Endothelial cell of umbilical vein (primary cell): Measurements from ENCODE around the gene HAND2. TPM values are rescaled to one million over a fixed set of nuclear protein-coding genes. Genes with fewer than 3 reads are reported as not detected.
A peak's percentile ranks its signal among the peaks of the same experiment; 100 is the strongest.

Source experiments
- BruUV-seq: library from RNA; stranded (reverse); fragments of 400-500 nt; replicated peaks from 2 replicates; lab custom pipeline; 2021; lab: Mats Ljungman, UMichigan
- CTCF ChIA-PET: fragments of 300-600, 350-600 bp; sonication (Branson Sonifier 250); formaldehyde crosslinking; loops from one replicate; lab custom pipeline; 2021; ENCODE audit warnings: antibody characterized with exemption, inconsistent platforms; lab: Charles Lee
- POLR2A ChIA-PET: fragments of 300-600, 350-600 bp; sonication (Branson Sonifier 250); formaldehyde crosslinking; loops from one replicate; lab custom pipeline; 2021; ENCODE audit warnings: antibody characterized with exemption, inconsistent platforms; lab: Charles Lee
- DNase-seq: peaks from one replicate; pipeline ENCODE4 v3.0.0-alpha.2; 2011; ENCODE audit warnings: low read depth, low spot score
- FAIRE-seq: peaks from 2 replicates; lab custom pipeline; 2011; peaks lifted over from hg19 to GRCh38; lab: Jason Lieb, UNC
- H2AFZ ChIP-seq: 2 replicates; pipeline ENCODE4 v1.6.0; 2012; ENCODE audit warnings: low read depth, low read length, control low read depth, inconsistent platforms
- H3K27ac ChIP-seq: 2 replicates; pipeline ENCODE4 v1.5.1; 2011; ENCODE audit warnings: low read depth, mild to moderate bottlenecking, control low read depth, low read length, moderate library complexity; ENCODE audit not compliant: insufficient read depth
- H3K27me3 ChIP-seq, 2 experiments: 2 replicates each; pipeline versions ENCODE4 v1.6.0 to v1.6.1; 2011; ENCODE audit warnings: low read length in 2 of 2, mixed read lengths in 1 of 2; ENCODE audit not compliant: control insufficient read depth in 2 of 2, insufficient read depth in 2 of 2
- H3K36me3 ChIP-seq, 2 experiments: 2 replicates in 1 of 2; 3 replicates in 1 of 2; pipeline ENCODE4 v1.5.1; 2011; ENCODE audit warnings: low read length in 2 of 2, mild to moderate bottlenecking in 1 of 2, moderate library complexity in 1 of 2; ENCODE audit not compliant: control insufficient read depth in 2 of 2, insufficient read depth in 2 of 2; ENCODE audit errors: extremely low read depth in 1 of 2
- H3K4me1 ChIP-seq: 3 replicates; pipeline ENCODE4 v1.5.1; 2011; ENCODE audit warnings: mild to moderate bottlenecking, low read length; ENCODE audit not compliant: control insufficient read depth, insufficient read depth; ENCODE audit errors: extremely low read depth
- H3K4me2 ChIP-seq: 2 replicates; pipeline ENCODE4 v1.6.1; 2011; ENCODE audit warnings: low read length, control low read depth, mixed read lengths; ENCODE audit not compliant: insufficient read depth
- H3K4me3 ChIP-seq, 3 experiments: fragments of 200-600 bp in 1 of 3; sonication (generic), shearing (Covaris generic) in 1 of 3; replicated peaks in 1 of 3; 2 replicates each; pipeline ENCODE4 v1.5.1; 2011 to 2016; ENCODE audit warnings: control low read depth in 3 of 3, low read length in 3 of 3, mild to moderate bottlenecking in 2 of 3, inconsistent platforms in 1 of 3, low read depth in 1 of 3, moderate library complexity in 1 of 3; ENCODE audit not compliant: insufficient read depth in 1 of 3
- H3K79me2 ChIP-seq: 2 replicates; pipeline ENCODE4 v1.6.0; 2012; ENCODE audit warnings: low read length, inconsistent platforms; ENCODE audit not compliant: control insufficient read depth, insufficient read depth
- H3K9ac ChIP-seq: replicated peaks from 2 replicates; pipeline ENCODE3; 2011; ENCODE audit warnings: low read length, control low read depth; ENCODE audit not compliant: insufficient read depth; ENCODE audit errors: extremely low read depth
- H3K9me1 ChIP-seq: replicated peaks from 3 replicates; pipeline ENCODE4 v1.6.0; 2011; ENCODE audit warnings: mild to moderate bottlenecking, low read length; ENCODE audit not compliant: control insufficient read depth, insufficient read depth; ENCODE audit errors: extremely low read depth
- H3K9me3 ChIP-seq: replicated peaks from 2 replicates; pipeline ENCODE4 v1.5.1; 2012; ENCODE audit warnings: low read length, inconsistent platforms; ENCODE audit not compliant: control insufficient read depth, insufficient read depth
- H4K20me1 ChIP-seq: replicated peaks from 2 replicates; pipeline ENCODE3; 2011; ENCODE audit warnings: mild to moderate bottlenecking, low read length; ENCODE audit not compliant: control insufficient read depth, insufficient read depth; ENCODE audit errors: extremely low read depth
- EZH2 ChIP-seq: IDR thresholded peaks from 2 replicates; pipeline ENCODE4 v1.6.1; 2012; ENCODE audit warnings: borderline replicate concordance, low read depth, mild to moderate bottlenecking, moderate library complexity, low read length, inconsistent platforms; ENCODE audit not compliant: severe bottlenecking
- JUN ChIP-seq: IDR thresholded peaks from 2 replicates; pipeline ENCODE4 v1.6.1; 2011; ENCODE audit warnings: borderline replicate concordance, low read depth; ENCODE audit not compliant: insufficient read length, insufficient read depth
- POLR2AphosphoS5 ChIP-seq: IDR thresholded peaks from 2 replicates; pipeline ENCODE4 v1.6.1; 2012; ENCODE audit warnings: low read depth, mild to moderate bottlenecking, control low read depth, low read length, moderate library complexity; ENCODE audit not compliant: insufficient read depth
- dilution Hi-C: fragments of 300-500 bp; cut with MboI; formaldehyde crosslinking; loops from one replicate; pipeline ENCODE4 v1.15.0; 2019; ENCODE audit warnings: low sequenced_read_pairs; ENCODE audit not compliant: extremely low pct_ligation_motif_present
- intact Hi-C: fragments of 100-400 bp; cut with micrococcal nuclease; formaldehyde crosslinking; loops from one replicate; pipeline ENCODE4 v1.10.0; 2022
- polyA plus RNA-seq, 4 experiments: library from polyadenylated mRNA; depleted of rRNA in 3 of 4; stranded (reverse) in 3 of 4; unstranded in 1 of 4; fragments of >200 nt; gene quantifications; 2 replicates each; pipeline versions ENCODE4 v1.2.1 to v1.2.3, GENCODE V29; 2011 to 2012; ENCODE audit warnings: missing spikeins in 1 of 4
- total RNA-seq: library from RNA; stranded (reverse); gene quantifications from 2 replicates; pipeline ENCODE4 v1.2.3, GENCODE V29; 2021
- TF ChIP-seq, protein P1 (sequence below), 2 donors: IDR thresholded peaks; 1 replicate in 1 of 2; 2 replicates in 1 of 2; pipeline ENCODE4 v1.5.1; 2011; ENCODE audit warnings: low read length in 2 of 2, mild to moderate bottlenecking in 2 of 2, moderate library complexity in 2 of 2, control low read depth in 1 of 2, inconsistent platforms in 1 of 2, low read depth in 1 of 2; ENCODE audit not compliant: insufficient read depth in 1 of 2; ENCODE audit errors: extremely low read depth in 1 of 2

Gene HAND2
- total and polyA plus RNA-seq, 2 donors (not counting 3 experiments of a cell fraction or from before 2014, with no cell fraction given): not detected

GRCh38 chr4:173528378-173529321 lies 1.4 kb downstream of the HAND2 start:
- DNase-seq (no peak), FAIRE-seq (no peak)
- Histone ChIP-seq H3K27ac (no peak overlapping the region), H3K4me1 (peaks cover 3% of the 10 kb centered on the region), H4K20me1 (no peaks in the 10 kb centered on the region), H3K9me1 (no peaks in the 10 kb centered on the region), H3K9me3 (no peaks in the 10 kb centered on the region), H3K79me2 (no peaks in the 10 kb centered on the region), H3K27me3 (peaks cover 87 to 94% of the 10 kb centered on the region in 2 experiments), H3K36me3 (no peaks in the 10 kb centered on the region), H2AFZ (no peak overlapping the region), H3K9ac (no peak overlapping the region), H3K4me2 (no peak overlapping the region), H3K4me3 (no peak overlapping the region)
- ChIA-PET CTCF (interaction anchor here (1.0 to 1.6 kb wide), 5 partner anchors 10 to 34 kb away, joined by 3 to 7 read pairs (median 5); no protein-coding TSS in a partner anchor), POLR2A (interaction anchor here (1.0 kb wide), 1 partner anchor 11 kb away, joined by 3 read pairs; no protein-coding TSS in a partner anchor)
- no peak for TF ChIP-seq POLR2AphosphoS5
- TF ChIP-seq JUN: no peak
- TF ChIP-seq EZH2: peak; percentile 86
- TF ChIP-seq, protein P1, sequence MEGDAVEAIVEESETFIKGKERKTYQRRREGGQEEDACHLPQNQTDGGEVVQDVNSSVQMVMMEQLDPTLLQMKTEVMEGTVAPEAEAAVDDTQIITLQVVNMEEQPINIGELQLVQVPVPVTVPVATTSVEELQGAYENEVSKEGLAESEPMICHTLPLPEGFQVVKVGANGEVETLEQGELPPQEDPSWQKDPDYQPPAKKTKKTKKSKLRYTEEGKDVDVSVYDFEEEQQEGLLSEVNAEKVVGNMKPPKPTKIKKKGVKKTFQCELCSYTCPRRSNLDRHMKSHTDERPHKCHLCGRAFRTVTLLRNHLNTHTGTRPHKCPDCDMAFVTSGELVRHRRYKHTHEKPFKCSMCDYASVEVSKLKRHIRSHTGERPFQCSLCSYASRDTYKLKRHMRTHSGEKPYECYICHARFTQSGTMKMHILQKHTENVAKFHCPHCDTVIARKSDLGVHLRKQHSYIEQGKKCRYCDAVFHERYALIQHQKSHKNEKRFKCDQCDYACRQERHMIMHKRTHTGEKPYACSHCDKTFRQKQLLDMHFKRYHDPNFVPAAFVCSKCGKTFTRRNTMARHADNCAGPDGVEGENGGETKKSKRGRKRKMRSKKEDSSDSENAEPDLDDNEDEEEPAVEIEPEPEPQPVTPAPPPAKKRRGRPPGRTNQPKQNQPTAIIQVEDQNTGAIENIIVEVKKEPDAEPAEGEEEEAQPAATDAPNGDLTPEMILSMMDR (IDR thresholded peaks at IDR 0.05; ENCODE audit: extremely low read depth in 1 of 2, insufficient read depth in 1 of 2, low read depth in 1 of 2, low read length in 2 of 2): no peak
- dilution Hi-C loops: no loop called here
- no TSS peak for BruUV-seq
- intact Hi-C loops: loop anchor here (5.0 kb wide), 1 partner anchor 684 kb away; no protein-coding TSS in a partner anchor
